ENCODE data around the gene ANKRD11.
"Not testable (repeated sequence)": the region's sequence is repeated elsewhere in the genome, so short reads cannot be mapped to it uniquely, and the experiment has no call there.

Gene ANKRD11

GRCh38 chr16:89366561-89367537 lies 123.5 kb downstream of the ANKRD11 start:
- DNase-seq (ENCODE audit: low read depth, low spot score) = no peak

GRCh38 chr16:89365996-89366395 lies 124.4 kb downstream of the ANKRD11 start:
- no peak for DNase-seq (ENCODE audit: low read depth, low spot score)

- DNase-seq (ENCODE audit: low read depth, low spot score) = no peak
These were observed 125.3 kb downstream of the ANKRD11 start for GRCh38 chr16:89365044-89365467.

- DNase-seq (ENCODE audit: low read depth, low spot score) = no peak
These were observed 125.8 kb downstream of the ANKRD11 start for GRCh38 chr16:89364606-89365005.

- peak; percentile 66 for DNase-seq (ENCODE audit: low read depth, low spot score)
These were observed 126.6 kb downstream of the ANKRD11 start for GRCh38 chr16:89363621-89364393.

- DNase-seq (ENCODE audit: low read depth, low spot score) = not testable (repeated sequence)
These were observed 127.7 kb downstream of the ANKRD11 start for GRCh38 chr16:89362540-89363223.

GRCh38 chr16:89361751-89362539 lies 128.4 kb downstream of the ANKRD11 start:
- no peak for DNase-seq (ENCODE audit: low read depth, low spot score)

GRCh38 chr16:89360760-89361435 lies 129.5 kb downstream of the ANKRD11 start:
- DNase-seq (ENCODE audit: low read depth, low spot score) = no peak

- no peak for DNase-seq (ENCODE audit: low read depth, low spot score)
These were observed 130.9 kb downstream of the ANKRD11 start for GRCh38 chr16:89359264-89360147.

GRCh38 chr16:89358030-89359005 lies 132.0 kb downstream of the ANKRD11 start:
- DNase-seq (ENCODE audit: low read depth, low spot score) = no peak

GRCh38 chr16:89357055-89357816 lies 133.1 kb downstream of the ANKRD11 start:
- DNase-seq (ENCODE audit: low read depth, low spot score) = peak; percentile 70

GRCh38 chr16:89355686-89356085 lies 134.7 kb downstream of the ANKRD11 start:
- no peak for DNase-seq (ENCODE audit: low read depth, low spot score)

- no peak for DNase-seq (ENCODE audit: low read depth, low spot score)
These were observed 135.4 kb downstream of the ANKRD11 start for GRCh38 chr16:89355007-89355406.

GRCh38 chr16:89354325-89354724 lies 136.0 kb downstream of the ANKRD11 start:
- DNase-seq (ENCODE audit: low read depth, low spot score) = no peak

GRCh38 chr16:89352091-89352681 lies 138.2 kb downstream of the ANKRD11 start:
- DNase-seq (ENCODE audit: low read depth, low spot score) = no peak

- no peak for DNase-seq (ENCODE audit: low read depth, low spot score)
These were observed 138.7 kb downstream of the ANKRD11 start for GRCh38 chr16:89351645-89352044.

Measured in ELF-1 (cell line).